ENCODE results near the gene STXBP5. TPM values are rescaled to one million over a fixed set of nuclear protein-coding genes. Genes with fewer than 3 reads are reported as not detected.

The STXBP5 gene
- total and polyA plus RNA-seq, 9 of the 15 experiments (the other 6 are each of a cell fraction or from before 2014, with no cell fraction given): 23.3 to 172 (median 71.5) TPM

DNA sequence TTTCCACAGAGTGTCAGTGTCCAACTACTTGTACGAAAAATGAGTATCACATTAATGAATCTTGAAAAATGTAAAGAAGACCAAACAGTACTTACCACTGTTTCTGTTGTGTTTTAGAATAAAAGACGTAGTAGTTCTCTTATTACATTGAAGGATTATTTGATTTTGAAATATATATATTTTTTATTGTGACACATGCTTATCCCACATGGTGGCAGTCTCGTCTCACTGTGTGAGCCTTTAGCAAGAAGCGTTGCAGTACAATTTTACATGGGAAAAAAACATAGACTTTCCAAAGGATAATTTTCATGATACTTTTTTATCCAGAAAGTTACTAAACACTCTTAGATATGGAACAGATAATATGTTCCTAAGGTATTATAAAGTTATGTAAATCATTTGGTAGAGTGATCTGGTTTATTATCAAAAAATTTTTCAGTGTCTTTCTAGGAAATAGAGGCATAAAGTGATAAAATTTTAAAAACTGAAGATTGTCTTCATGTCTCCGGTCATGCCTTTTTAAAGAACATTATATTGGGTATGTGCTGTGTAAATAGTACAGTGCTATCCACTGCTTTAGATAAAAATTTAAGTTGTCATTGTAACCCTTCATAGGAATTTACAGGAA is 186.8 kb downstream of the STXBP5 start (continued):
- no peak for TF ChIP-seq RFX1 (IDR thresholded peaks at IDR 0.05)
- TF ChIP-seq DEAF1 (CRISPR knock-in tag; IDR thresholded peaks at IDR 0.05): peak; percentile 61; the same call in 1 of the 2 replicates
- TF ChIP-seq, protein P1, sequence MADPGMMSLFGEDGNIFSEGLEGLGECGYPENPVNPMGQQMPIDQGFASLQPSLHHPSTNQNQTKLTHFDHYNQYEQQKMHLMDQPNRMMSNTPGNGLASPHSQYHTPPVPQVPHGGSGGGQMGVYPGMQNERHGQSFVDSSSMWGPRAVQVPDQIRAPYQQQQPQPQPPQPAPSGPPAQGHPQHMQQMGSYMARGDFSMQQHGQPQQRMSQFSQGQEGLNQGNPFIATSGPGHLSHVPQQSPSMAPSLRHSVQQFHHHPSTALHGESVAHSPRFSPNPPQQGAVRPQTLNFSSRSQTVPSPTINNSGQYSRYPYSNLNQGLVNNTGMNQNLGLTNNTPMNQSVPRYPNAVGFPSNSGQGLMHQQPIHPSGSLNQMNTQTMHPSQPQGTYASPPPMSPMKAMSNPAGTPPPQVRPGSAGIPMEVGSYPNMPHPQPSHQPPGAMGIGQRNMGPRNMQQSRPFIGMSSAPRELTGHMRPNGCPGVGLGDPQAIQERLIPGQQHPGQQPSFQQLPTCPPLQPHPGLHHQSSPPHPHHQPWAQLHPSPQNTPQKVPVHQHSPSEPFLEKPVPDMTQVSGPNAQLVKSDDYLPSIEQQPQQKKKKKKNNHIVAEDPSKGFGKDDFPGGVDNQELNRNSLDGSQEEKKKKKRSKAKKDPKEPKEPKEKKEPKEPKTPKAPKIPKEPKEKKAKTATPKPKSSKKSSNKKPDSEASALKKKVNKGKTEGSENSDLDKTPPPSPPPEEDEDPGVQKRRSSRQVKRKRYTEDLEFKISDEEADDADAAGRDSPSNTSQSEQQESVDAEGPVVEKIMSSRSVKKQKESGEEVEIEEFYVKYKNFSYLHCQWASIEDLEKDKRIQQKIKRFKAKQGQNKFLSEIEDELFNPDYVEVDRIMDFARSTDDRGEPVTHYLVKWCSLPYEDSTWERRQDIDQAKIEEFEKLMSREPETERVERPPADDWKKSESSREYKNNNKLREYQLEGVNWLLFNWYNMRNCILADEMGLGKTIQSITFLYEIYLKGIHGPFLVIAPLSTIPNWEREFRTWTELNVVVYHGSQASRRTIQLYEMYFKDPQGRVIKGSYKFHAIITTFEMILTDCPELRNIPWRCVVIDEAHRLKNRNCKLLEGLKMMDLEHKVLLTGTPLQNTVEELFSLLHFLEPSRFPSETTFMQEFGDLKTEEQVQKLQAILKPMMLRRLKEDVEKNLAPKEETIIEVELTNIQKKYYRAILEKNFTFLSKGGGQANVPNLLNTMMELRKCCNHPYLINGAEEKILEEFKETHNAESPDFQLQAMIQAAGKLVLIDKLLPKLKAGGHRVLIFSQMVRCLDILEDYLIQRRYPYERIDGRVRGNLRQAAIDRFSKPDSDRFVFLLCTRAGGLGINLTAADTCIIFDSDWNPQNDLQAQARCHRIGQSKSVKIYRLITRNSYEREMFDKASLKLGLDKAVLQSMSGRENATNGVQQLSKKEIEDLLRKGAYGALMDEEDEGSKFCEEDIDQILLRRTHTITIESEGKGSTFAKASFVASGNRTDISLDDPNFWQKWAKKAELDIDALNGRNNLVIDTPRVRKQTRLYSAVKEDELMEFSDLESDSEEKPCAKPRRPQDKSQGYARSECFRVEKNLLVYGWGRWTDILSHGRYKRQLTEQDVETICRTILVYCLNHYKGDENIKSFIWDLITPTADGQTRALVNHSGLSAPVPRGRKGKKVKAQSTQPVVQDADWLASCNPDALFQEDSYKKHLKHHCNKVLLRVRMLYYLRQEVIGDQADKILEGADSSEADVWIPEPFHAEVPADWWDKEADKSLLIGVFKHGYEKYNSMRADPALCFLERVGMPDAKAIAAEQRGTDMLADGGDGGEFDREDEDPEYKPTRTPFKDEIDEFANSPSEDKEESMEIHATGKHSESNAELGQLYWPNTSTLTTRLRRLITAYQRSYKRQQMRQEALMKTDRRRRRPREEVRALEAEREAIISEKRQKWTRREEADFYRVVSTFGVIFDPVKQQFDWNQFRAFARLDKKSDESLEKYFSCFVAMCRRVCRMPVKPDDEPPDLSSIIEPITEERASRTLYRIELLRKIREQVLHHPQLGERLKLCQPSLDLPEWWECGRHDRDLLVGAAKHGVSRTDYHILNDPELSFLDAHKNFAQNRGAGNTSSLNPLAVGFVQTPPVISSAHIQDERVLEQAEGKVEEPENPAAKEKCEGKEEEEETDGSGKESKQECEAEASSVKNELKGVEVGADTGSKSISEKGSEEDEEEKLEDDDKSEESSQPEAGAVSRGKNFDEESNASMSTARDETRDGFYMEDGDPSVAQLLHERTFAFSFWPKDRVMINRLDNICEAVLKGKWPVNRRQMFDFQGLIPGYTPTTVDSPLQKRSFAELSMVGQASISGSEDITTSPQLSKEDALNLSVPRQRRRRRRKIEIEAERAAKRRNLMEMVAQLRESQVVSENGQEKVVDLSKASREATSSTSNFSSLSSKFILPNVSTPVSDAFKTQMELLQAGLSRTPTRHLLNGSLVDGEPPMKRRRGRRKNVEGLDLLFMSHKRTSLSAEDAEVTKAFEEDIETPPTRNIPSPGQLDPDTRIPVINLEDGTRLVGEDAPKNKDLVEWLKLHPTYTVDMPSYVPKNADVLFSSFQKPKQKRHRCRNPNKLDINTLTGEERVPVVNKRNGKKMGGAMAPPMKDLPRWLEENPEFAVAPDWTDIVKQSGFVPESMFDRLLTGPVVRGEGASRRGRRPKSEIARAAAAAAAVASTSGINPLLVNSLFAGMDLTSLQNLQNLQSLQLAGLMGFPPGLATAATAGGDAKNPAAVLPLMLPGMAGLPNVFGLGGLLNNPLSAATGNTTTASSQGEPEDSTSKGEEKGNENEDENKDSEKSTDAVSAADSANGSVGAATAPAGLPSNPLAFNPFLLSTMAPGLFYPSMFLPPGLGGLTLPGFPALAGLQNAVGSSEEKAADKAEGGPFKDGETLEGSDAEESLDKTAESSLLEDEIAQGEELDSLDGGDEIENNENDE (IDR thresholded peaks at IDR 0.05; ENCODE audit: low read depth, low read length): no peak
- no peak for TF ChIP-seq MYNN (IDR thresholded peaks at IDR 0.05)
- no peak for TF ChIP-seq MYNN (CRISPR knock-in tag; IDR thresholded peaks at IDR 0.05)
- no peak for TF ChIP-seq GTF2E2 (tag; IDR thresholded peaks at IDR 0.05)

All from K562 (cell line).